ENCODE results near the gene SCUBE1. TPM values are rescaled to one million over a fixed set of nuclear protein-coding genes. Genes with fewer than 3 reads are reported as not detected.
A peak's percentile ranks its signal among the peaks of the same experiment; 100 is the strongest.

SCUBE1 gene
- total and polyA plus RNA-seq, 2 experiments from 2014 or later, result 2.1 to 2.2 TPM

DNA sequence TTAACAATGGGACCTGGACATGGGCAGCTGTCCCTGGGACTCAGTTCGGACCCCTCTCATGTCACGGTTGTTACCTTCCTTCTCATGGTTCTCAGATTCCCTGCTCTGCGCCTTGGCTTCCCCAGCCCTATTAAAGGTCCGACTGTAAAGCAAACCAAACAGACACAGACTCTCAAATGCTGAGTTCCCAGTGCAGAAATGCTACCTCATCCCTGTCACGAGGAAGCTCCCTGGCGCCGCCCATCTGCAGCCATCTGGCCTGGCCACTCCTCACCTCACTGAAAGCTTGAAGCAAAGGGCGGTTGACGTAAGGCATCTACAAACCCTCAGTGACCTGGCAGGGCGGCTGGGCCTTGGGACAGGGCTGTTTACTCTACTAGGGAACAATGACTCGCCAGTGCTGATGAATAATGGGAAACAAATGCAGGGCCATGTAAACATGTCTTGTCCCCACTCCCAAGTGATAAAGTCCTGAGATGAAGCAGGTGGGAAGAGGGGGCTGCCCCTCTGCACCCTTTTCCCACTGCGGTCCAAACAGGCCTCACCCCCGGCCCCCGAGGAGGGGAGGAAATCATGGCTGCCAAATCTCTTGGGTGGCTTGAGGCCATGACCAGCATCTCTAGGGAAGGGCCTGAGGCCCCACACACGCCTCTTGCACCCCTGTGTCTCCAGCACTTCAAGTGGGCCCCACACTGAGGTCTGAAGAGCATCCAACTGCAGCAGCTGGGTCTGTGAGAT, 49.3 kb downstream of the SCUBE1 start:
- peak overlapping the region; percentile 76 for H3K27ac ChIP-seq
- TF ChIP-seq EZH2 (IDR thresholded peaks at IDR 0.05; ENCODE audit: borderline replicate concordance), result no peak
- TF ChIP-seq EZH2phosphoT487 (IDR thresholded peaks at IDR 0.05; ENCODE audit: low read depth, severe bottlenecking, unreplicated experiment), result no peak
- TF ChIP-seq, protein P1, sequence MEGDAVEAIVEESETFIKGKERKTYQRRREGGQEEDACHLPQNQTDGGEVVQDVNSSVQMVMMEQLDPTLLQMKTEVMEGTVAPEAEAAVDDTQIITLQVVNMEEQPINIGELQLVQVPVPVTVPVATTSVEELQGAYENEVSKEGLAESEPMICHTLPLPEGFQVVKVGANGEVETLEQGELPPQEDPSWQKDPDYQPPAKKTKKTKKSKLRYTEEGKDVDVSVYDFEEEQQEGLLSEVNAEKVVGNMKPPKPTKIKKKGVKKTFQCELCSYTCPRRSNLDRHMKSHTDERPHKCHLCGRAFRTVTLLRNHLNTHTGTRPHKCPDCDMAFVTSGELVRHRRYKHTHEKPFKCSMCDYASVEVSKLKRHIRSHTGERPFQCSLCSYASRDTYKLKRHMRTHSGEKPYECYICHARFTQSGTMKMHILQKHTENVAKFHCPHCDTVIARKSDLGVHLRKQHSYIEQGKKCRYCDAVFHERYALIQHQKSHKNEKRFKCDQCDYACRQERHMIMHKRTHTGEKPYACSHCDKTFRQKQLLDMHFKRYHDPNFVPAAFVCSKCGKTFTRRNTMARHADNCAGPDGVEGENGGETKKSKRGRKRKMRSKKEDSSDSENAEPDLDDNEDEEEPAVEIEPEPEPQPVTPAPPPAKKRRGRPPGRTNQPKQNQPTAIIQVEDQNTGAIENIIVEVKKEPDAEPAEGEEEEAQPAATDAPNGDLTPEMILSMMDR (IDR thresholded peaks at IDR 0.05; ENCODE audit: poor library complexity), result no peak

DNA sequence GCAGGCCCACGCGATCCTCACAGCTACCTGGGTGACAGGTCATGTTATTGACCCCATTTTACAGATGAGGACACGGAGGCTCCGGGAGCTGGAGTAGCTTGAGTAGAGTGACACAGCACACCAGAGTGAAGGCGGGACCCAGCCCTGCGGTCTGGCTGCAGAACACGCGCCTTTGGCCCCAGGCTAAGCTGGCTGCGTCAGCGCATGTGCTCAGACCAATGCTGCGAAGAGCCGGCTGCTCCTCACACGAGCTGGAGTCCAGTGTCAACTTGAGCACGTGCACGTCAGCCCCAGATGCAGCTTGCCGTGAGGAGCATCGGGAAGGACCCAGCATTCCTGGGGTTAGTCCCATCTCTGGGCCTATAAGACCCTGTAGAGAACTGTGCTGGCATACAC, 49.9 kb downstream of the SCUBE1 start:
- no peaks in the 10 kb centered on the region for H3K9me3 ChIP-seq (ENCODE audit: low read depth)
- peak overlapping the region; percentile 15 for H3K4me2 ChIP-seq
- H3K27ac ChIP-seq, result peak overlapping the region; percentile 76
- H3K4me3 ChIP-seq, result no peak overlapping the region
- H3K4me1 ChIP-seq (ENCODE audit: insufficient read depth), result peaks cover 80% of the 10 kb centered on the region
- no peak for DNase-seq (ENCODE audit: low spot score)
- H3K79me2 ChIP-seq, result no peaks in the 10 kb centered on the region
- 73% methylated on average over 17 of the region's 17 CpGs for WGBS (ENCODE audit: low lambda C conversion rate, missing lambda C conversion rate)
- H2AFZ ChIP-seq, result no peak overlapping the region
- H4K20me1 ChIP-seq (ENCODE audit: insufficient read depth, poor library complexity, severe bottlenecking), result no peaks in the 10 kb centered on the region
- H3K27me3 ChIP-seq, result no peaks in the 10 kb centered on the region
- H3K36me3 ChIP-seq (replicated peaks; ENCODE audit: insufficient read depth, low read depth), result no peaks in the 10 kb centered on the region
- TF ChIP-seq, protein P1 (IDR thresholded peaks at IDR 0.05; ENCODE audit: poor library complexity), result no peak
- TF ChIP-seq EZH2 (IDR thresholded peaks at IDR 0.05; ENCODE audit: borderline replicate concordance) (no peak), EZH2phosphoT487 (IDR thresholded peaks at IDR 0.05; ENCODE audit: low read depth, severe bottlenecking, unreplicated experiment) (no peak)
- H3K9me2 ChIP-seq (replicated peaks; ENCODE audit: insufficient read depth), result no peaks in the 10 kb centered on the region

More for the DNA sequence above, 49.3 kb downstream of the SCUBE1 start:
- H3K4me3 ChIP-seq, result no peak overlapping the region
- peak; percentile 93 for DNase-seq (ENCODE audit: low spot score)
- WGBS (ENCODE audit: low lambda C conversion rate, missing lambda C conversion rate), result 38% methylated on average over 15 of the region's 15 CpGs
- peaks cover 83% of the 10 kb centered on the region for H3K4me1 ChIP-seq (ENCODE audit: insufficient read depth)
- no peaks in the 10 kb centered on the region for H3K27me3 ChIP-seq
- H3K9me3 ChIP-seq (ENCODE audit: low read depth), result no peaks in the 10 kb centered on the region
- H2AFZ ChIP-seq, result no peak overlapping the region
- no peak overlapping the region for H3K4me2 ChIP-seq
- no peaks in the 10 kb centered on the region for H3K36me3 ChIP-seq (replicated peaks; ENCODE audit: insufficient read depth, low read depth)
- H3K9me2 ChIP-seq (replicated peaks; ENCODE audit: insufficient read depth), result no peaks in the 10 kb centered on the region
- H4K20me1 ChIP-seq (ENCODE audit: insufficient read depth, poor library complexity, severe bottlenecking), result no peaks in the 10 kb centered on the region
- no peaks in the 10 kb centered on the region for H3K79me2 ChIP-seq

DNA sequence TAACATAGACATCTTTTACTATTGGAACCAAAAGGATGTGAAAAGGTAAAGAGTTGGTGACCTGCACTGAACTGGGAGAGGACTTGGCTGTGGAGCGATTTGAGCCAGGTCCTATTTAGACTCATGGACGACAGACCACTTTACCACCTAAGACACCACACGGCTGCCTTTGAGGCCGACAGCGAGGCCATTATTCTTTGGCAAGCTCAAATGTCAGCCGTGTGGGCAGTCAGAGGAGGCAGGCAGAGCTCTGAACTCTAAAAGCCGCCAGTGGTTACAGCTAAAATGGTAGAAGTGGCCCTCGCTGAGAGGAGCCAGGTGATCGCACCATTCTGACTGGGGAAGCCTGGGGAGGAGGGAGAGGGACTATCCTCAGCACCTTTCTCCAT, 50.5 kb downstream of the SCUBE1 start:
- H3K36me3 ChIP-seq (replicated peaks; ENCODE audit: insufficient read depth, low read depth), result no peaks in the 10 kb centered on the region
- no peaks in the 10 kb centered on the region for H3K9me3 ChIP-seq (ENCODE audit: low read depth)
- H2AFZ ChIP-seq, result no peak overlapping the region
- peak overlapping the region; percentile 76 for H3K27ac ChIP-seq
- WGBS (ENCODE audit: low lambda C conversion rate, missing lambda C conversion rate), result 54% methylated on average over 9 of the region's 9 CpGs
- H3K4me3 ChIP-seq, result no peak overlapping the region
- no peaks in the 10 kb centered on the region for H3K9me2 ChIP-seq (replicated peaks; ENCODE audit: insufficient read depth)
- no peak for DNase-seq (ENCODE audit: low spot score)
- no peaks in the 10 kb centered on the region for H3K79me2 ChIP-seq
- H3K4me2 ChIP-seq, result peak overlapping the region; percentile 15
- peaks cover 74% of the 10 kb centered on the region for H3K4me1 ChIP-seq (ENCODE audit: insufficient read depth)
- H3K27me3 ChIP-seq, result no peaks in the 10 kb centered on the region
- TF ChIP-seq EZH2 (IDR thresholded peaks at IDR 0.05; ENCODE audit: borderline replicate concordance) (no peak), EZH2phosphoT487 (IDR thresholded peaks at IDR 0.05; ENCODE audit: low read depth, severe bottlenecking, unreplicated experiment) (peak; percentile 6)
- H4K20me1 ChIP-seq (ENCODE audit: insufficient read depth, poor library complexity, severe bottlenecking), result no peaks in the 10 kb centered on the region

DNA sequence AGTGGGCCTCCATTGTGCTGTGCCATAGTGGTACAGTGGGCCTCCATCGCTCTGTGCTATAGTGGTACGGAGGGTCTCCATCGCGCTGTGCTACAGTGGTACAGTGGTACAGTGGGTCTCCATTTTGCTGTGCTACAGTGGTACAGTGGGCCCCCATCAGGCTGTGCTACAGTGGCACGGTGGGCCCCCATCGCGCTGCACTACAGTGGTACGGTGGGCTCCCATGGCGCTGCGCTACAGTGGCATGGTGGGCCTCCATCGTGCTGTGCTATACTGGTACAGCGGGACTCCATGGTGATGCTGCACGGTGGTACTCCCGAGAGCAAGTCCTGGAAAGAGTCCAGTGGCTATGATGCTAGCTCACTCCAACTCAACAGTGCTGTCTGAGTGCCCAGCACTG, 51.8 kb downstream of the SCUBE1 start:
- Histone ChIP-seq H3K36me3 (replicated peaks; ENCODE audit: insufficient read depth, low read depth) (no peaks in the 10 kb centered on the region), H3K4me1 (ENCODE audit: insufficient read depth) (peaks cover 65% of the 10 kb centered on the region), H2AFZ (no peak overlapping the region), H4K20me1 (ENCODE audit: insufficient read depth, poor library complexity, severe bottlenecking) (no peaks in the 10 kb centered on the region), H3K27me3 (no peaks in the 10 kb centered on the region), H3K9me3 (ENCODE audit: low read depth) (no peaks in the 10 kb centered on the region), H3K4me2 (no peak overlapping the region), H3K79me2 (no peaks in the 10 kb centered on the region), H3K4me3 (no peak overlapping the region), H3K27ac (no peak overlapping the region), H3K9me2 (replicated peaks; ENCODE audit: insufficient read depth) (no peaks in the 10 kb centered on the region)
- no peak for DNase-seq (ENCODE audit: low spot score)
- WGBS (ENCODE audit: low lambda C conversion rate, missing lambda C conversion rate), result 99% methylated on average over 13 of the region's 14 CpGs
- TF ChIP-seq, protein P1 (IDR thresholded peaks at IDR 0.05; ENCODE audit: poor library complexity), result no peak
- TF ChIP-seq EZH2 (IDR thresholded peaks at IDR 0.05; ENCODE audit: borderline replicate concordance), result no peak
- TF ChIP-seq EZH2phosphoT487 (IDR thresholded peaks at IDR 0.05; ENCODE audit: low read depth, severe bottlenecking, unreplicated experiment), result no peak
